ENCODE measurements around the gene CD4. TPM values are rescaled to one million over a fixed set of nuclear protein-coding genes. Genes with fewer than 3 reads are reported as not detected.

The CD4 gene
- total RNA-seq, 1 donor from 2014 or later: 0.70 TPM

GRCh38 chr12:6795088-6795487 is 5.8 kb downstream of the CD4 start:
- Mint-ChIP-seq H3K27ac (ENCODE audit: unreplicated experiment) (no peak overlapping the region), H3K4me1 (ENCODE audit: low read depth) (peaks cover 9% of the 10 kb centered on the region), H3K4me3 (ENCODE audit: unreplicated experiment) (no peak overlapping the region), H3K36me3 (ENCODE audit: low read depth) (no peaks in the 10 kb centered on the region), H3K27me3 (ENCODE audit: low read depth) (peaks cover 2% of the 10 kb centered on the region), H3K9me3 (ENCODE audit: low read depth) (no peaks in the 10 kb centered on the region)
- DNase-seq (ENCODE audit: low spot score): no peak
- no peak for TF ChIP-seq CTCF (IDR thresholded peaks at IDR 0.05)

GRCh38 chr12:6796576-6796975 is 7.2 kb downstream of the CD4 start:
- Mint-ChIP-seq H3K27me3 (ENCODE audit: low read depth) (peaks cover 2% of the 10 kb centered on the region), H3K27ac (ENCODE audit: unreplicated experiment) (no peak overlapping the region), H3K4me3 (ENCODE audit: unreplicated experiment) (no peak overlapping the region), H3K36me3 (ENCODE audit: low read depth) (no peaks in the 10 kb centered on the region), H3K9me3 (ENCODE audit: low read depth) (no peaks in the 10 kb centered on the region), H3K4me1 (ENCODE audit: low read depth) (peaks cover 9% of the 10 kb centered on the region)
- no peak for TF ChIP-seq CTCF (IDR thresholded peaks at IDR 0.05)
- no peak for DNase-seq (ENCODE audit: low spot score)

- no peak overlapping the region for H3K27ac Mint-ChIP-seq (ENCODE audit: unreplicated experiment)
- no peaks in the 10 kb centered on the region for H3K27me3 Mint-ChIP-seq (ENCODE audit: low read depth)
- no peaks in the 10 kb centered on the region for H3K36me3 Mint-ChIP-seq (ENCODE audit: low read depth)
- TF ChIP-seq CTCF (IDR thresholded peaks at IDR 0.05): no peak
- peaks cover 2% of the 10 kb centered on the region for H3K9me3 Mint-ChIP-seq (ENCODE audit: low read depth)
- no peak for DNase-seq (ENCODE audit: low spot score)
- no peak overlapping the region for H3K4me3 Mint-ChIP-seq (ENCODE audit: unreplicated experiment)
- no peaks in the 10 kb centered on the region for H3K4me1 Mint-ChIP-seq (ENCODE audit: low read depth)
Observed at GRCh38 chr12:6799147-6799546, 9.8 kb downstream of the CD4 start.

- Mint-ChIP-seq H3K27me3 (ENCODE audit: low read depth) (no peaks in the 10 kb centered on the region), H3K4me1 (ENCODE audit: low read depth) (no peaks in the 10 kb centered on the region), H3K36me3 (ENCODE audit: low read depth) (no peaks in the 10 kb centered on the region), H3K9me3 (ENCODE audit: low read depth) (peaks cover 2% of the 10 kb centered on the region), H3K4me3 (ENCODE audit: unreplicated experiment) (no peak overlapping the region), H3K27ac (ENCODE audit: unreplicated experiment) (no peak overlapping the region)
- no peak for TF ChIP-seq CTCF (IDR thresholded peaks at IDR 0.05)
- no peak for DNase-seq (ENCODE audit: low spot score)
Observed at GRCh38 chr12:6807170-6807569, 17.8 kb downstream of the CD4 start.

GRCh38 chr12:6809056-6809455 is 19.7 kb downstream of the CD4 start:
- DNase-seq (ENCODE audit: low spot score): no peak
- Mint-ChIP-seq H3K9me3 (ENCODE audit: low read depth) (peaks cover 2% of the 10 kb centered on the region), H3K4me3 (ENCODE audit: unreplicated experiment) (no peak overlapping the region), H3K4me1 (ENCODE audit: low read depth) (no peaks in the 10 kb centered on the region), H3K27ac (ENCODE audit: unreplicated experiment) (no peak overlapping the region), H3K27me3 (ENCODE audit: low read depth) (no peaks in the 10 kb centered on the region), H3K36me3 (ENCODE audit: low read depth) (no peaks in the 10 kb centered on the region)
- no peak for TF ChIP-seq CTCF (IDR thresholded peaks at IDR 0.05)
